ENCODE data around the gene SLC5A6.

DNA sequence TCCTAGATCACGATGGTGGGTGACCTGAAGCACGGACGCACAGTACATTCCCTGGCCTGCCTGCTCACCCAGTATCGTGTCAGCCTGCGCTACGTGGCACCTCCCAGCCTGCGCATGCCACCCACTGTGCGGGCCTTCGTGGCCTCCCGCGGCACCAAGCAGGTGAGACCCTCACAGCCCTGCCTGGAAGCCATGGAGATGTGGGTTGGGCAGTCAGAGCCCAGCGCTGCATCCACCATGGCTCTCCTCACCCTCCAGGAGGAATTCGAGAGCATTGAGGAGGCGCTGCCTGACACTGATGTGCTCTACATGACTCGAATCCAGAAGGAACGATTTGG, 30.5 kb upstream of the SLC5A6 start:
- TF ChIP-seq, protein P1, sequence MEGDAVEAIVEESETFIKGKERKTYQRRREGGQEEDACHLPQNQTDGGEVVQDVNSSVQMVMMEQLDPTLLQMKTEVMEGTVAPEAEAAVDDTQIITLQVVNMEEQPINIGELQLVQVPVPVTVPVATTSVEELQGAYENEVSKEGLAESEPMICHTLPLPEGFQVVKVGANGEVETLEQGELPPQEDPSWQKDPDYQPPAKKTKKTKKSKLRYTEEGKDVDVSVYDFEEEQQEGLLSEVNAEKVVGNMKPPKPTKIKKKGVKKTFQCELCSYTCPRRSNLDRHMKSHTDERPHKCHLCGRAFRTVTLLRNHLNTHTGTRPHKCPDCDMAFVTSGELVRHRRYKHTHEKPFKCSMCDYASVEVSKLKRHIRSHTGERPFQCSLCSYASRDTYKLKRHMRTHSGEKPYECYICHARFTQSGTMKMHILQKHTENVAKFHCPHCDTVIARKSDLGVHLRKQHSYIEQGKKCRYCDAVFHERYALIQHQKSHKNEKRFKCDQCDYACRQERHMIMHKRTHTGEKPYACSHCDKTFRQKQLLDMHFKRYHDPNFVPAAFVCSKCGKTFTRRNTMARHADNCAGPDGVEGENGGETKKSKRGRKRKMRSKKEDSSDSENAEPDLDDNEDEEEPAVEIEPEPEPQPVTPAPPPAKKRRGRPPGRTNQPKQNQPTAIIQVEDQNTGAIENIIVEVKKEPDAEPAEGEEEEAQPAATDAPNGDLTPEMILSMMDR (IDR thresholded peaks at IDR 0.05; ENCODE audit: poor library complexity, severe bottlenecking) = no peak
- TF ChIP-seq EP300 (conservative IDR thresholded peaks at IDR 0.05; ENCODE audit: poor library complexity, severe bottlenecking) = no peak
- TF ChIP-seq RAD21 (conservative IDR thresholded peaks at IDR 0.05) = no peak
- no peak for TF ChIP-seq SMC3 (conservative IDR thresholded peaks at IDR 0.05; ENCODE audit: poor library complexity)
- TF ChIP-seq EZH2 (IDR thresholded peaks at IDR 0.05; ENCODE audit: borderline replicate concordance, insufficient read depth, low read length, poor library complexity, severe bottlenecking) = no peak
